HuH-7.5 (cell line): ENCODE results near the gene FAM177A1.
"Not testable (repeated sequence)": the region's sequence is repeated elsewhere in the genome, so short reads cannot be mapped to it uniquely, and the experiment has no call there.

Source experiments
- DNase-seq: peaks from one replicate; pipeline ENCODE4 v3.0.0; 2011; ENCODE audit warnings: low spot score

Gene FAM177A1

GRCh38 chr14:35046048-35046750 lies at the start of gene FAM177A1:
Gene FAM177A1 (plus strand): TSS chr14:35046272. CDS start chr14:35046464, 192 bp downstream.
- DNase-seq = peak; percentile 88

- DNase-seq = no peak
These were observed 48.3 kb upstream of the FAM177A1 start for GRCh38 chr14:34997762-34998161.

GRCh38 chr14:34999500-34999899 lies 46.6 kb upstream of the FAM177A1 start:
- no peak for DNase-seq

GRCh38 chr14:35001621-35002020 lies 44.5 kb upstream of the FAM177A1 start:
- DNase-seq = no peak

- DNase-seq = no peak
These were observed 41.2 kb upstream of the FAM177A1 start for GRCh38 chr14:35004839-35005238.

- no peak for DNase-seq
These were observed 29.5 kb upstream of the FAM177A1 start for GRCh38 chr14:35016568-35016967.

GRCh38 chr14:35020713-35021112 lies 25.4 kb upstream of the FAM177A1 start:
- no peak for DNase-seq

GRCh38 chr14:35028435-35028834 lies 17.6 kb upstream of the FAM177A1 start:
- no peak for DNase-seq

GRCh38 chr14:35032562-35032961 lies 13.5 kb upstream of the FAM177A1 start:
- no peak for DNase-seq

GRCh38 chr14:35034440-35034833 lies 11.6 kb upstream of the FAM177A1 start:
- DNase-seq = no peak

GRCh38 chr14:35034944-35035554 lies 11.0 kb upstream of the FAM177A1 start:
- not testable (repeated sequence) for DNase-seq

GRCh38 chr14:35038312-35038711 lies 7.8 kb upstream of the FAM177A1 start:
- DNase-seq = not testable (repeated sequence)

GRCh38 chr14:35042632-35043031 lies 3.4 kb upstream of the FAM177A1 start:
- no peak for DNase-seq

- no peak for DNase-seq
These were observed 3.0 kb upstream of the FAM177A1 start for GRCh38 chr14:35043046-35043445.

- no peak for DNase-seq
These were observed 904 bp upstream of the FAM177A1 start for GRCh38 chr14:35044939-35045797.

GRCh38 chr14:35045798-35046047 lies 349 bp upstream of the FAM177A1 start:
- DNase-seq = no peak

GRCh38 chr14:35046751-35047536 lies 872 bp downstream of the FAM177A1 start:
- peak; percentile 27 for DNase-seq

- DNase-seq = no peak
These were observed 2.0 kb downstream of the FAM177A1 start for GRCh38 chr14:35047976-35048513.

- DNase-seq = peak; percentile 18
These were observed 4.6 kb downstream of the FAM177A1 start for GRCh38 chr14:35050652-35051051.

- DNase-seq = no peak
These were observed 5.7 kb downstream of the FAM177A1 start for GRCh38 chr14:35051796-35052195.

- no peak for DNase-seq
These were observed 6.6 kb downstream of the FAM177A1 start for GRCh38 chr14:35052637-35053036.
